Measurements from ENCODE around the gene PFN3.

- no peak for TF ChIP-seq EZH2phosphoT487 (IDR thresholded peaks at IDR 0.05; ENCODE audit: low read depth)
- TF ChIP-seq, protein P1, sequence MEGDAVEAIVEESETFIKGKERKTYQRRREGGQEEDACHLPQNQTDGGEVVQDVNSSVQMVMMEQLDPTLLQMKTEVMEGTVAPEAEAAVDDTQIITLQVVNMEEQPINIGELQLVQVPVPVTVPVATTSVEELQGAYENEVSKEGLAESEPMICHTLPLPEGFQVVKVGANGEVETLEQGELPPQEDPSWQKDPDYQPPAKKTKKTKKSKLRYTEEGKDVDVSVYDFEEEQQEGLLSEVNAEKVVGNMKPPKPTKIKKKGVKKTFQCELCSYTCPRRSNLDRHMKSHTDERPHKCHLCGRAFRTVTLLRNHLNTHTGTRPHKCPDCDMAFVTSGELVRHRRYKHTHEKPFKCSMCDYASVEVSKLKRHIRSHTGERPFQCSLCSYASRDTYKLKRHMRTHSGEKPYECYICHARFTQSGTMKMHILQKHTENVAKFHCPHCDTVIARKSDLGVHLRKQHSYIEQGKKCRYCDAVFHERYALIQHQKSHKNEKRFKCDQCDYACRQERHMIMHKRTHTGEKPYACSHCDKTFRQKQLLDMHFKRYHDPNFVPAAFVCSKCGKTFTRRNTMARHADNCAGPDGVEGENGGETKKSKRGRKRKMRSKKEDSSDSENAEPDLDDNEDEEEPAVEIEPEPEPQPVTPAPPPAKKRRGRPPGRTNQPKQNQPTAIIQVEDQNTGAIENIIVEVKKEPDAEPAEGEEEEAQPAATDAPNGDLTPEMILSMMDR (IDR thresholded peaks at IDR 0.05; ENCODE audit: low read depth, low read length) = no peak
Observed at GRCh38 chr5:177431317-177432142, 31.1 kb upstream of the PFN3 start.

Data from OCI-LY3 (cell line).